ENCODE measurements around the gene VTCN1.
"Not testable (repeated sequence)": the region's sequence is repeated elsewhere in the genome, so short reads cannot be mapped to it uniquely, and the experiment has no call there.

VTCN1 gene

DNA sequence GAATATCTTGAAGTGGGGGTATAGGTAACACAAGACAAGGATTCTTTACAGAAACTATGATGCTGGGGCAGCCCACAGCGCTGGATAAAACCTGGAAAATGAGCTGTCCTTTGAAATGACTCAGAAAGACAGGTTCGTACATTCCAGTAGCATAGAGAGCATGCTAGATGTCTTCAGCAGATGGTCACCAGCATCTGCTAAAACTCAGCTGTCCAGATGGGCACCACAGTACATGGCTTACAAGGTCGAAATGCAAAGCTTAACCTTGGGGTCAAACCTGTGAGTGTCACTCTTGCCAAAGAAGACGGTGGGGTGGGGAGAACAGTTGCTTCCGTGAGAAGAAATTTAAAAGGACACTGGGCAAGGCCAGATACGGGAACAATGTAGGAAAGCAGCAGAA is 47.9 kb downstream of the VTCN1 start:
- DNase-seq = peak; percentile 24

- DNase-seq = peak; percentile 71
Measured at GRCh38 chr1:117161887-117162286, 48.8 kb downstream of the VTCN1 start.

DNA sequence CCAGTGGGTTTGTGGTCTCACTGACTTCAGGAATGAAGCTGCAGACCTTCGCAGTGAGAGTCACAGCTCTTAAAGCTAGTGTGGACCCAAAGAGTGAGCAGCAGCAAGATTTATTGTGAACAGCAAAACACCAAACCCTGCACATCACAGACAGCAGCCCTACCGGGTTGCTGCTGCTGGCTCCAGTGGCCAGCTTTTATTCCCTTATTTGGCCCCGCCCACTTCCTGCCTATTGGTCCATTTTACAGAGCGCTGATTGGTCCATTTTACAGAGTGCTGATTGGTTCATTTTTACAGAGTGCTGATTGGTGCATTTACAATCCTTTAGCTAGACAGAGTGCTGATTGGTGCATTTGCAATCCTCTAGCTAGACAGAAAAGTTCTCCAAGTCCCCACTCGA is 59.4 kb downstream of the VTCN1 start:
- not testable (repeated sequence) for DNase-seq

GRCh38 chr1:117150316-117150715 is 60.4 kb downstream of the VTCN1 start:
- DNase-seq = no peak

GRCh38 chr1:117147856-117148588 is 62.7 kb downstream of the VTCN1 start:
- no peak for DNase-seq

DNA sequence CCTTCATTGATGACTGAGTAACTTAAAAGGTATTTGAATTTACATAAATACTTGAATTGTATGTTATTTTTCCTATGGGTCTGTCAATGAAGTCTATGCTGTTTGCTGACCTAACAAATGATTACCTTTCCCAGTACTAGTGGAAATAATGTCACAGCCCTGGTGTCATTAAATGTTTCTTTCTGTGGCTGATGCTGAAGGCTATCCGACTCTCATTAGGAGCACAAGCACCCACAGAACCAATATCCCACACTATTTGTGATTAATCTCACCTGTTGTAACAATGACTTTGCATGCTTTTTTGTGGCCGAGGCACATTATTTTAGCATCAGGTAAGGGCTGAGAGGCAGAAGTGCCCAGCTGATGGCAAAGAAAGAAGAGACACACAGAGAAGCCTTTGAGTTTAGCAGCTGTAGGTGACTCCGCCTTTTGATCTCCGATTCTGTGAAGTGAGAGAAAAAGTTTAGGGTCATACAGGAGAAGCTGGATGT is 63.3 kb downstream of the VTCN1 start:
- no peak for DNase-seq

GRCh38 chr1:117146575-117147340 is 64.0 kb downstream of the VTCN1 start:
- DNase-seq = no peak

- DNase-seq = peak; percentile 15
Measured at GRCh38 chr1:117146072-117146471, 64.7 kb downstream of the VTCN1 start.

DNA sequence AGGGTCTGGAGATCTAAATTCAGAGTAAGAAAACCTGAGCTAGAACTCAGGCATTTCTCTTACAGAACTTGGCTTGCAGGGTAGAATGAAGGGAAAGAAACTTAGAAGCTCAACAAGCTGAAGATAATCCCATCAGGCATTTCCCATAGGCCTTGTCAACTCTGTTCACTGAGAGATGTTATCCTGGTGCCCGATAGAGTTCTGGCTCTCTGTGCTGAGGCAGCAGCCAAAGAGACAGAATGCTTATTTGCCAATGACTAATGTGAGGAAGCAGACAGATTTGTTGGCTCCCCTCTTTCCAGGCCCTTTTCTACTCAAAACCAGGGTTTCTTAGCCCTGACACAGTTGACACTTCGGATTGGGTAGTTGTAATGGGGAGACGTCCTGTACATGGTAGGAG is 66.9 kb downstream of the VTCN1 start:
- DNase-seq = no peak

- no peak for DNase-seq
Measured at GRCh38 chr1:117143172-117143571, 67.6 kb downstream of the VTCN1 start.

- DNase-seq = no peak
Measured at GRCh38 chr1:117142200-117142599, 68.5 kb downstream of the VTCN1 start.

- DNase-seq = peak; percentile 46
Measured at GRCh38 chr1:117138561-117138960, 72.2 kb downstream of the VTCN1 start.

- DNase-seq = no peak
Measured at GRCh38 chr1:117138106-117138505, 72.6 kb downstream of the VTCN1 start.

DNA sequence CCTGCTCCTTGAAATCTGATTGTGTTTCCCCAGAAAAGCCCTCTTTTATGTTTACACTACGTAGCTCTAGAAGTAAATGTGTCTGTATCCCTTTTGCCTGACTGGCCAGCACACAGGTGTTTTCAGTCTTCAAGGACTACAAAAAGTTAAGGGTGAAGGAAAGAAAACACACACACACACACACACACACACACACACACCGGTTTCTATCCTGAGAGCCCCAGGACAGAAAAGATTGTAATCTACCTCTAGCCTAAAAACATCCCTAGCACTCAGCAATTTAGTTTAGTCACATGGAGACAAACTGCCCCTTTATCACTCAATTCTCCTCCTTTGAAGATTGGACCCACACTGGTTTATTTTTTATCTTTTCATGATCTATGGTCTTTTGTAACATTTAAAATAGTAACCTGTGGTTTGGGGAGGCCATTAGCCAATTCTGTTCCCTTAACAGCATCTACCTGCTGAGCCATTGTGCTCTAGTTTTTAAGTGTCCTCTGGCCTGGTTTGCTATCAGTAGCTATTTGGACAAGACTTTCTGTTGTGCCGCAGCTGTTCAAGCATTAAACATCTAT is 73.4 kb downstream of the VTCN1 start:
- no peak for DNase-seq

DNA sequence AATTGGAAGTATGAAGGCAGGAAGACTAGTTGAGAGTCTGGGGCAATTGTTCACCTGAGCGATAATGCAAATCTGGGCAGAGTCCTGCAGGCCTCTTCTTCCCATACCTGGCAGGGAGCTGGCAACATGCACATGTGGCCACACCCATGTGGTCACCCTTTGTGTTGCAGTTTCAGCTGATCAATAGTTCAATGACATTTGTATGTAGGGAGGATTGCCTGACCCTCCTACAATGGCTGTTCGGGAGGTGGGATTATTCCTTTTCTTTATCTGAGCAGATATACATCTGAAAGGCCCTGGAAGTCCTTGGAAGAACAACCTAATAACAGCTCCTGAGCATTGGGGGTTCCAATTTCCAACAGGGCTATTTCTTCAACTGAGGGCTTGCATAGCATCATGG is 74.0 kb downstream of the VTCN1 start:
- no peak for DNase-seq

DNA sequence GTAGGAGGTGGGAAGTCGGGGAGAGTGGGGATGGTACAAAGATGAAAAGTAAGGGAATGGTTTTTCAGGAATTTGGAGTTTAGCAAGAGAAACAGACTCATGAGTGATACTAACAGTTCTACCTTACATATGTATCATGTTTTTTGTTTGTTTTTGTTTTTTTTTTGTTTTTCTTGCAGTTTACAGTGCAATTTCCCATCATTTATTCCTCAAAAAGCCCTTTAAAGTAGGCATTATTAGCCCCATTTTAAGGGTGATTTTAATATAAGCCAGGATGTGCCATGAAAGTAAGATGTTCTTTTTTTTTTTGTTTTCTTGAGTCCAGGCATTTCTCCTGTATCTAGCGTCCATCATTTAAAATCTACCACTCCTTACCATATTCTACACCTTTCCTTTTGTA is 75.4 kb downstream of the VTCN1 start:
- DNase-seq = no peak

GRCh38 chr1:117130526-117130925 is 80.2 kb downstream of the VTCN1 start:
- no peak for DNase-seq

- DNase-seq = peak; percentile 82
Measured at GRCh38 chr1:117128323-117129079, 82.2 kb downstream of the VTCN1 start.

DNA sequence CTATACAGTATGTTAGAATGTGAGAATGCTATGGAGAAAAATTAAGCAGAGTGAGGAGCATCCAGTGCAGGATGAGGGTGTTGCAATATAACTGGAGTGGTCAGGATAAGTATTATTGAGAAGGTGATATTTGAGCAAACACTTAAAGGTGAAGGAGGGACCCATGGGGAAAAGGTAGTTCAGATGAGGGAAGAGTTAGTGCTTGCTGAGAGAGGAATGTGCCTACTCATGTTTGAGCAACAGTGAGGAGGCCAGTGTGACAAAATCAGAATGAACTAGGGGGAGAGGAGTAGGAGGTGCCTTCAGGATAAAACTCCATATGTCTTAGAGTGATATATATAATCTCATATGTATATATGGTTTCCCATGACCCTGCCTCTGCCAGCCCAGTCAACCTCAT is 82.9 kb downstream of the VTCN1 start:
- no peak for DNase-seq

- no peak for DNase-seq
Measured at GRCh38 chr1:117124661-117125060, 86.1 kb downstream of the VTCN1 start.

GRCh38 chr1:117123274-117123673 is 87.5 kb downstream of the VTCN1 start:
- DNase-seq = no peak

DNA sequence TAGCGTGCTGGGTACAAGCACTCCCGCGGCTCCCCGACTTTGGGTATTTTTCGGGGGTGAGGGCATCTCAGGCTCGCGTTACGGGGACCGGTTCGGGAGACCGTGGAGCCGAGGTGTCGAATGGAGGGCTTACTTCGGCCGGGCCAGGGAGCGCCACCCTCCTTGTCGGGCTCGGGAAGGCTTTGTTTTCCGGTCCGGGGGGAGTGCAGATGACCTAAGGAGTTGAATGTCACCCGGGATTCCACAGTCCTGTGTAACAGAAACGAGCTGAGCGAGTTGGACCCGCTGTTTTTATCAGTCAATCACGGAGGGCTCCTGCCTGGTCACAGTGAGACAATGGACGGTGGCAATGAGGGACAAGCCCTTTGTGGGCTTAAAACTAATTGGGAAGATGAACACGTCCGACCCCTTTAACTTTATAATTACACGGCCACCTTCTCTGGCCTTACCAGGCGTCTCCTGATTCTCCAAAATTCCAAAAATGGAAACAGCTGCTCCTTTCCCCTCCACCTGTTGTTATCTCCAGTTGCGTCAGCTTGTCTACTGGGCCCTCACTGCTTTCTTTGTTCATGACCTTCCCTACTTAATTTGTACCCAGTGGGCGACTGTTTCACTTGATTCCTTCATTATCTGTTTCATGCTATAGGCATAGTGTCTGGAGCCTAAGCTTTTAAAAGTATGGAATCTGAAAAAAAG is 88.2 kb downstream of the VTCN1 start:
- peak; percentile 15 for DNase-seq
